B cell (primary cell): ENCODE results near the gene CTRB1. TPM values are rescaled to one million over a fixed set of nuclear protein-coding genes. Genes with fewer than 3 reads are reported as not detected.

ENCODE experiments used
- ATAC-seq: fragments of 200-7000 bp; cut with Tn5 transposase; one replicate; pipeline ENCODE4 v1.10.0; 2021; ENCODE audit warnings: low read depth, mild to moderate bottlenecking, moderate number of reproducible peaks, moderate library complexity
- CTCF ChIA-PET: fragments of 350-600 bp; sonication (Branson Sonifier 250); formaldehyde crosslinking; loops from one replicate; lab custom pipeline; 2021; ENCODE audit warnings: antibody characterized with exemption, inconsistent platforms; lab: Charles Lee
- POLR2A ChIA-PET: fragments of 350-600 bp; sonication (Branson Sonifier 250); formaldehyde crosslinking; loops from one replicate; lab custom pipeline; 2021; ENCODE audit warnings: antibody characterized with exemption; lab: Charles Lee
- DNase-seq: peaks from one replicate; pipeline ENCODE4 v3.0.0; 2013
- H2AFZ ChIP-seq: 2 replicates; pipeline ENCODE4 v1.6.1; 2012; ENCODE audit warnings: mild to moderate bottlenecking, low read depth, low read length; ENCODE audit not compliant: insufficient read depth, poor library complexity, severe bottlenecking
- H3K27ac ChIP-seq, 2 donors: 1 replicate in 1 of 2; 2 replicates in 1 of 2; pipeline ENCODE4 v1.5.1; 2012 to 2013; ENCODE audit warnings: low read length in 2 of 2, mild to moderate bottlenecking in 2 of 2, moderate library complexity in 1 of 2
- H3K27me3 ChIP-seq, 4 experiments: fragments of 200-600 bp in 1 of 4; sonication (generic) in 1 of 4; replicated peaks in 1 of 4; 1 replicate in 2 of 4; 2 replicates in 2 of 4; pipeline versions ENCODE4 v1.6.1 to v1.7.0; 2013 to 2016; ENCODE audit warnings: low read length in 3 of 4, mild to moderate bottlenecking in 2 of 4, mixed read lengths in 1 of 4, moderate library complexity in 1 of 4; ENCODE audit not compliant: insufficient read depth in 4 of 4, control insufficient read depth in 3 of 4; ENCODE audit errors: control extremely low read depth in 1 of 4
- H3K36me3 ChIP-seq, 2 experiments: replicated peaks in 1 of 2; 1 replicate in 1 of 2; 2 replicates in 1 of 2; pipeline versions ENCODE4 v1.6.1 to v1.7.1; 2013; ENCODE audit warnings: low read length in 1 of 2; ENCODE audit not compliant: insufficient read depth in 2 of 2, control insufficient read depth in 1 of 2; ENCODE audit errors: control extremely low read depth in 1 of 2, extremely low read depth in 1 of 2
- H3K4me1 ChIP-seq, 2 donors: fragments of 200-600 bp in 1 of 2; sonication (generic) in 1 of 2; 1 replicate in 1 of 2; 2 replicates in 1 of 2; pipeline versions ENCODE4 v1.5.1 to v1.6.1; 2013 to 2017; ENCODE audit warnings: low read length in 2 of 2; ENCODE audit not compliant: control insufficient read depth in 2 of 2, insufficient read depth in 2 of 2
- H3K4me2 ChIP-seq: replicated peaks from 2 replicates; pipeline ENCODE3; 2012; ENCODE audit warnings: mild to moderate bottlenecking, low read depth, low read length; ENCODE audit not compliant: poor library complexity, severe bottlenecking
- H3K4me3 ChIP-seq, 5 experiments: fragments of 200-600 bp in 1 of 5; sonication (generic) in 1 of 5; 1 replicate in 3 of 5; 2 replicates in 2 of 5; pipeline versions ENCODE4 v1.5.1 to v1.7.0; 2011 to 2016; ENCODE audit warnings: low read length in 4 of 5, mild to moderate bottlenecking in 4 of 5, low read depth in 2 of 5, control low read depth in 1 of 5, moderate library complexity in 1 of 5; ENCODE audit not compliant: insufficient read depth in 1 of 5; ENCODE audit errors: control extremely low read depth in 1 of 5, extremely low read depth in 1 of 5
- H3K79me2 ChIP-seq: fragments of 200-600 bp; sonication (generic); one replicate; pipeline ENCODE4 v1.6.0; 2016; ENCODE audit warnings: low read length; ENCODE audit not compliant: control insufficient read depth, insufficient read depth
- H3K9ac ChIP-seq: fragments of 200-600 bp; sonication (generic); 2 replicates; pipeline ENCODE4 v1.6.1; 2017; ENCODE audit warnings: mild to moderate bottlenecking, low read length, moderate library complexity
- H3K9me3 ChIP-seq, 3 donors: one replicate each; pipeline versions ENCODE4 v1.6.1 to v1.7.1; 2013; ENCODE audit warnings: low read length in 2 of 3; ENCODE audit not compliant: control insufficient read depth in 2 of 3, insufficient read depth in 1 of 3; ENCODE audit errors: control extremely low read depth in 1 of 3
- H4K20me1 ChIP-seq: 2 replicates; pipeline ENCODE4 v1.6.0; 2012; ENCODE audit warnings: mild to moderate bottlenecking, low read length; ENCODE audit not compliant: insufficient read depth, control insufficient read depth, poor library complexity, severe bottlenecking
- H3K27ac Mint-ChIP-seq: one replicate; pipeline ENCODE4 v1.8.0; 2021; ENCODE audit warnings: mixed read lengths
- H3K27me3 Mint-ChIP-seq: one replicate; pipeline ENCODE4 v1.8.0; 2021; ENCODE audit warnings: mixed read lengths
- H3K4me1 Mint-ChIP-seq: one replicate; pipeline ENCODE4 v1.8.0; 2021; ENCODE audit warnings: mixed read lengths
- H3K4me3 Mint-ChIP-seq: one replicate; pipeline ENCODE4 v1.8.0; 2021; ENCODE audit warnings: mixed read lengths
- H3K9me3 Mint-ChIP-seq: one replicate; pipeline ENCODE4 v1.8.0; 2022; ENCODE audit warnings: mixed read lengths; ENCODE audit not compliant: insufficient read depth
- CTCF ChIP-seq: fragments of 200-600 bp; IDR thresholded peaks from one replicate; pipeline ENCODE4 v1.8.0; 2022; ENCODE audit warnings: antibody characterized with exemption, mild to moderate bottlenecking
- EZH2 ChIP-seq: IDR thresholded peaks from 2 replicates; pipeline ENCODE4 v1.6.1; 2012; ENCODE audit warnings: borderline replicate concordance, low read depth, mild to moderate bottlenecking, moderate library complexity, low read length; ENCODE audit not compliant: insufficient read depth, poor library complexity, severe bottlenecking
- WGBS: methylation state at CpG from one replicate; pipeline ENCODE4 v1.1.5; 2013; ENCODE audit warnings: missing lambda C conversion rate; ENCODE audit not compliant: insufficient coverage; 5-methylcytosine and 5-hydroxymethylcytosine counted together
- intact Hi-C: fragments of 100-400 bp; cut with micrococcal nuclease; formaldehyde crosslinking; loops from one replicate; pipeline ENCODE4 v1.10.0; 2022
- polyA plus RNA-seq: library from polyadenylated mRNA; depleted of rRNA; stranded (reverse); fragments of >200 nt; gene quantifications from 2 replicates; pipeline ENCODE4 v1.2.3, GENCODE V29; 2012
- total RNA-seq, 2 donors: library from RNA; stranded (reverse); fragments of 120-200 nt in 1 of 2; gene quantifications; 1 replicate in 1 of 2; 2 replicates in 1 of 2; pipeline versions ENCODE4 v1.2.3 to v1.2.4, GENCODE V29; 2013 to 2022

The CTRB1 gene
- total and polyA plus RNA-seq, 2 donors (not counting 1 experiment from before 2014, with no cell fraction given), result not detected

GRCh38 chr16:75195811-75196790, 22.7 kb upstream of the CTRB1 start:
- H3K4me3 ChIP-seq, result no peak overlapping the region
- POLR2A ChIA-PET, result no interaction called here
- H2AFZ ChIP-seq, result no peak overlapping the region
- peaks cover 5% of the 10 kb centered on the region in 2 donors for H3K4me1 ChIP-seq
- Mint-ChIP-seq H3K4me1 (peaks cover 7% of the 10 kb centered on the region), H3K27ac (no peak overlapping the region), H3K9me3 (no peaks in the 10 kb centered on the region), H3K4me3 (no peak overlapping the region), H3K27me3 (peaks cover 40% of the 10 kb centered on the region)
- DNase-seq (no peak), ATAC-seq (no peak)
- CTCF ChIA-PET, result interaction anchor here (1.1 to 8.0 kb wide), 5 partner anchors 20 to 1975 kb away, joined by 3 to 96 read pairs (median 48); no protein-coding TSS in a partner anchor
- intact Hi-C loops, result loop anchor here (5.0 kb wide), 1 partner anchor 36 kb away; no protein-coding TSS in a partner anchor
- peaks cover 0 to 45% (median 10%) of the 10 kb centered on the region in 4 experiments for H3K27me3 ChIP-seq
- H3K36me3 ChIP-seq, result no peaks in the 10 kb centered on the region
- H3K79me2 ChIP-seq, result no peaks in the 10 kb centered on the region
- H4K20me1 ChIP-seq, result no peaks in the 10 kb centered on the region
- 86% methylated on average over 24 of the region's 24 CpGs for WGBS
- TF ChIP-seq EZH2 (no peak), CTCF (no peak)
- H3K9ac ChIP-seq, result no peak overlapping the region
- H3K9me3 ChIP-seq, result peaks cover 0 to 4% (median 0%) of the 10 kb centered on the region in 3 donors
- H3K27ac ChIP-seq, result no peak overlapping the region
- no peak overlapping the region for H3K4me2 ChIP-seq
